ES-I3 (cell line): ENCODE measurements around the gene FBLN1.
"Not testable (repeated sequence)": the region's sequence is repeated elsewhere in the genome, so short reads cannot be mapped to it uniquely, and the experiment has no call there.

ENCODE experiments used
- H3K36me3 ChIP-seq: 2 replicates; pipeline ENCODE4 v1.6.1; 2013; ENCODE audit warnings: mild to moderate bottlenecking, low read length, control low read depth, moderate library complexity; ENCODE audit not compliant: insufficient read depth
- H3K4me1 ChIP-seq: 2 replicates; pipeline ENCODE4 v1.6.1; 2013; ENCODE audit warnings: mild to moderate bottlenecking, control low read depth, low read length; ENCODE audit not compliant: insufficient read depth
- H3K9ac ChIP-seq: 2 replicates; pipeline ENCODE4 v1.6.1; 2013; ENCODE audit warnings: low read depth, mild to moderate bottlenecking, low read length, moderate library complexity
- H3K9me3 ChIP-seq: 2 replicates; pipeline ENCODE4 v1.6.1; 2013; ENCODE audit warnings: mild to moderate bottlenecking, low read length, moderate library complexity; ENCODE audit not compliant: control insufficient read depth, insufficient read depth

Gene FBLN1

DNA sequence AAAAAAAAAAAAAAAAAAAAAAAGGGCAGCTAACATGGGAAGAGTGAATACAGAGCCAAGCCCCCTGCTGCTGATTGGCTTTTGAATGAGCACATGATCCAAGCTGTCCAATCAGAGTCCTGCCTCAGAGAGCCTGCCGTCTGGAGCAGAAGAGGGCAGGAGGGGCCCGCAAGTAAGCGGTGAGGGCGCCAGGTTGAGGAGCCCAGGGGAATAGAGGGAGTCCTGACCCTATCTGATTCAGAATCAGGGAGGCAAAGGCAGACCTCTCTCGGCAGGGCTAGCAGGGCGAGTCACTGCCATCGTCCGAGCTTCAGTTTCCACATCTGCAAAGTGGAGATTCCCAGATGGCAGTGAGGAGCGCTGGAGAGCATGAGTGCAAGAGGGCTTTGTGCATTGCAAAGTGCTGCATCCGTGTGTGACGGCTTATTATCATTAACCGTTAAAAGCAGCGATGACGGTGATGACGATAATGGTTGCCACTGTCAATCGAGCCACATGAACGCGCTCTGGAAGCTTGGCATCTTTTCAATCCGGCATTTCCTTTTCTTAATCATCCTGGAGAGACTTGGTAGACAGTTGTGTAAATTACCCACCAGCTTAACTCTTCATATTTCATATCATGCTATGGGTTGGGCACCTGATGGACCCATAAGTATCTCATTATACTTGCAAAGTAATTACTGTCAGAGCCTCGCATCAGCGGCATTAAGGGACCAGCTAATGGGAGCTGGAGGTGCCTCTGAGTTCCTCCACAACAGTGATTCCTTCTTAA, 100.3 kb downstream of the FBLN1 start:
- no peaks in the 10 kb centered on the region for H3K9me3 ChIP-seq
- H3K9ac ChIP-seq: peak overlapping the region; percentile 22; the same call in 1 of the 2 replicates
- H3K4me1 ChIP-seq: peaks cover 8% of the 10 kb centered on the region; the same call in 1 of the 2 replicates
- no peaks in the 10 kb centered on the region for H3K36me3 ChIP-seq

DNA sequence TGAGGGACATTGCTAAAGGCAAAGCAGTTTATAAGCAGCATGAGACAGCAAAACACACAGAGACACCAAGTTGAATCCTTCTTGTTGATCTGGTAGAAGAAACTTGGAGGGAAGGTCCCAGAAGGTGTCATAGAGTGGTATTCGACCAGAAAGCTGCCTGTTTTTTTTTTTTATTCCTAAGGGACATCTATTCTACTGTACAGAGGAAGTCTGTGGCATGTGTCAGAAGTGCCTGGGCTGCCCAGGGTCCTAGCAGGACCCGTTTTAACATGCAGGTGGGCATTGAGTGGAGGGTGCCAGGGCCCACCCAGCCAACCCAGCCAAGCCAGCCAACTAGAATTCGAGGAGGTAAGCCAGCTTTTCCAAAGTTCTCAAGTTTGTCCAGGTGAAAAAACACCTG, 100.9 kb downstream of the FBLN1 start:
- no peak overlapping the region for H3K9ac ChIP-seq
- H3K9me3 ChIP-seq: no peaks in the 10 kb centered on the region
- H3K36me3 ChIP-seq: no peaks in the 10 kb centered on the region
- peaks cover 8% of the 10 kb centered on the region; the same call in 1 of the 2 replicates for H3K4me1 ChIP-seq

- H3K4me1 ChIP-seq, H3K9ac ChIP-seq, H3K36me3 ChIP-seq, H3K9me3 ChIP-seq: not testable (repeated sequence)
Observed at GRCh38 chr22:45608045-45608444, 105.4 kb downstream of the FBLN1 start.

DNA sequence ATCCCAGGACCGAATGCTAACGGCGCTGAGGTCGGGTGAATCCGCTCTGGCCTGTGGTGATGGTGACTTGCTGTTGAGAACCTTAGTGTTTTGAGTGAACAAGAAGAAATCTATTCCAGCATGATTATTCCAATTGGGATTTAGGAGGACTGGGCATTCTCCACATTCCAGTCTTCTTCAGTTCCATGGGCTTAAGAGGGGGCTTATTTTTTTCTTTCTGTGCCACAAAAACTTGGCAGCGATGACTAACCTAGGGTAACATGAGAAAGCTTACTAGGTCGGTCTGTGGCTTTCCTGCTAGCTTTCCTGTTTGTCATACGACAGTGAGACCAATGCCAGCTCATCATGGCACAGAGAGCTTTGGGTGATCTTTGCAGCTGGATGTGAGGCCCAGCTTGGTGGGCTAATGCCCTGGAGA, 106.1 kb downstream of the FBLN1 start:
- Histone ChIP-seq H3K9ac (no peak overlapping the region), H3K4me1 (no peaks in the 10 kb centered on the region), H3K36me3 (no peaks in the 10 kb centered on the region), H3K9me3 (no peaks in the 10 kb centered on the region)

- Histone ChIP-seq H3K9me3 (no peaks in the 10 kb centered on the region), H3K9ac (no peak overlapping the region), H3K36me3 (no peaks in the 10 kb centered on the region), H3K4me1 (no peaks in the 10 kb centered on the region)
Observed at GRCh38 chr22:45612451-45612901, 109.8 kb downstream of the FBLN1 start.

DNA sequence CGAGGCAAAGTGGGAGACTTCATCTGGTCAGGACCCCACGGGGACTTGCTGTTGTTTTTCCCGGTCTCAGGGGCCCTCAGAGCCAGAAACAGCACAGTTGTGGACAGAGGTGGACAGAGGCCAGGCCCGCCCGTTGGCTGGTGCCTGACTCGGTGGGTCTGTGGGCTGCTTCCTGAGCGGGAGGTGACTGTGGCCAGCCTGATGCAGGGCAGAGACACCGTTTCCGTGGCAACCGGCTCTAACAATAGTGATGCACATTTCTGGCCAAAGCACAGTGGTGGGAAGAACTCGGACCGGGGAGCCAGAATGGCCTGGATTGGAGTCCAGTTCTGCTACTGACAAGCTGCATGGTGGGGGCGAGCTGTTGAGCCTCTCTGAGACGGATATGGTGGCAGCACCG, 110.3 kb downstream of the FBLN1 start:
- Histone ChIP-seq H3K9ac (no peak overlapping the region), H3K4me1 (no peaks in the 10 kb centered on the region), H3K36me3 (no peaks in the 10 kb centered on the region), H3K9me3 (no peaks in the 10 kb centered on the region)

DNA sequence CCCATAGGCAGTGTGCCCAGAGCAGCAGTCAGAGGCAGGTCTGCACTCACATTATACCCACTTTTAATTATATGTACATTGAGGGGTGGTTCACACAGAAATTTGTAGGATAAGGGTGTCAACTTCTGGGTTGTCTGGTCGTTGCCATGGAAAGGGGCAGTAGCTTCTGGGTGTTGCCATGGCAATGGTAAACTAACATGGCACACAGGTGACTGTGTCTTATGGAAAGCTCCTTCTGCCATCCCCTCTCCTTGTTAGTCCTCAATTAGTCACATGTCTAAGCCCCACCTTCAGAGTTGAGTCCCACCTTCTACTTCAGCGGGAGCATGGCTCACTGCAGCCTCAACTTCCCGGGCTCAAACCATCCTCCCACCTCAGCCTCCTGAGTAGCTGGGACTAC, 112.7 kb downstream of the FBLN1 start:
- 0 out of 2 replicates have a peak, but pooled peaks cover 2% of the 10 kb centered on the region for H3K9me3 ChIP-seq
- no peaks in the 10 kb centered on the region for H3K4me1 ChIP-seq
- no peaks in the 10 kb centered on the region for H3K36me3 ChIP-seq
- no peak overlapping the region for H3K9ac ChIP-seq

GRCh38 chr22:45616432-45616831, 113.7 kb downstream of the FBLN1 start:
- Histone ChIP-seq H3K9ac (no peak overlapping the region), H3K36me3 (no peaks in the 10 kb centered on the region), H3K9me3 (0 out of 2 replicates have a peak, but pooled peaks cover 2% of the 10 kb centered on the region)

DNA sequence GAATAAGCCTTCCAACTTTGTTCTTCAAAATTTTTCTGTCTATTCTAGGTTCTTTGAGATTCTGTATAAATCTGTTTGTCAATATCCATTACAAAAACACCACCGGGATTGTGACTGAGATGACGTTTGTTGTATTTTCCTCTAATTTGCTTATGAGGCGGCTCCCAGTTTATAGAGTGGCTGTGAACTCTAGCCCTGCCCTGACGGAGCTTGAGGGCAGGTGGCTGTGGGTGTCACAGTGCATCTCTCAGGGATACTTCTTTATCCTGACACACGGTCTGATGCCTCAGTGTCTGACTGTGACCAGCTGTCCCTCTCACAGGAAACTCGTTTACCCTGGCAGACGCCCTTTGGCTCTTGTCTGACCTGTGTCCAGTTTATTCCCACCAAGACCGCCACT, 115.3 kb downstream of the FBLN1 start:
- Histone ChIP-seq H3K4me1 (no peaks in the 10 kb centered on the region), H3K9me3 (0 out of 2 replicates have a peak, but pooled peaks cover 2% of the 10 kb centered on the region), H3K9ac (no peak overlapping the region), H3K36me3 (no peaks in the 10 kb centered on the region)

More at GRCh38 chr22:45616432-45616831, 113.7 kb downstream of the FBLN1 start:
- no peaks in the 10 kb centered on the region for H3K4me1 ChIP-seq

- Histone ChIP-seq H3K9ac (no peak overlapping the region), H3K4me1 (no peaks in the 10 kb centered on the region), H3K9me3 (0 out of 2 replicates have a peak, but pooled peaks cover 2% of the 10 kb centered on the region), H3K36me3 (no peaks in the 10 kb centered on the region)
Observed at GRCh38 chr22:45620706-45621105, 118.0 kb downstream of the FBLN1 start.

GRCh38 chr22:45621836-45622600, 119.3 kb downstream of the FBLN1 start:
- Histone ChIP-seq H3K9me3 (0 out of 2 replicates have a peak, but pooled peaks cover 2% of the 10 kb centered on the region), H3K9ac (no peak overlapping the region), H3K36me3 (no peaks in the 10 kb centered on the region), H3K4me1 (no peaks in the 10 kb centered on the region)

- H3K4me1 ChIP-seq, H3K36me3 ChIP-seq, H3K9me3 ChIP-seq, H3K9ac ChIP-seq: not testable (repeated sequence)
Observed at GRCh38 chr22:45623464-45624145, 120.9 kb downstream of the FBLN1 start.

DNA sequence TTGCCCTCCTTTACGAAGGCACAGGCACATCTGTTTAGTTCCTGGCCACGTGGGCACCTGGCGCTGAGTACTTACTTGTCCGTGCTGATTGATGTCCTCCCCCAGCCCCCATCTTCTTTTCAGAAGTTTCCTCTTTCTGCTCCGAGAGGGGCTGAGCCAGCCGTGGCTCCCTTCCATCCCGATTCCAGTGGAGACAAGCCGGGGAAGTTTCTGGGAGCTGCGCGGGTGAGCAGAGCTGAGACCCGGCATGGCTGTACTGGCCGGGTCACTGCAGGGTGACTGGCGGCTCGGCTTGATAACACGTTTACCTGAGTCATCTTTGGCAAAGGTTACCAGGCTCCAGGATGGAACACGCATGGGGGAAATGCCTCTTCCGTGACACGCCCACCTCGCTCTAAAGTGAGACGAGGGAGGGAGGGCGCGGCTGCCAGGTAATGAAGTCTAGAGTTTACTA, 123.5 kb downstream of the FBLN1 start:
- H3K4me1 ChIP-seq: peaks cover 21% of the 10 kb centered on the region
- H3K9ac ChIP-seq: no peak overlapping the region
- no peaks in the 10 kb centered on the region for H3K36me3 ChIP-seq
- H3K9me3 ChIP-seq: no peaks in the 10 kb centered on the region

DNA sequence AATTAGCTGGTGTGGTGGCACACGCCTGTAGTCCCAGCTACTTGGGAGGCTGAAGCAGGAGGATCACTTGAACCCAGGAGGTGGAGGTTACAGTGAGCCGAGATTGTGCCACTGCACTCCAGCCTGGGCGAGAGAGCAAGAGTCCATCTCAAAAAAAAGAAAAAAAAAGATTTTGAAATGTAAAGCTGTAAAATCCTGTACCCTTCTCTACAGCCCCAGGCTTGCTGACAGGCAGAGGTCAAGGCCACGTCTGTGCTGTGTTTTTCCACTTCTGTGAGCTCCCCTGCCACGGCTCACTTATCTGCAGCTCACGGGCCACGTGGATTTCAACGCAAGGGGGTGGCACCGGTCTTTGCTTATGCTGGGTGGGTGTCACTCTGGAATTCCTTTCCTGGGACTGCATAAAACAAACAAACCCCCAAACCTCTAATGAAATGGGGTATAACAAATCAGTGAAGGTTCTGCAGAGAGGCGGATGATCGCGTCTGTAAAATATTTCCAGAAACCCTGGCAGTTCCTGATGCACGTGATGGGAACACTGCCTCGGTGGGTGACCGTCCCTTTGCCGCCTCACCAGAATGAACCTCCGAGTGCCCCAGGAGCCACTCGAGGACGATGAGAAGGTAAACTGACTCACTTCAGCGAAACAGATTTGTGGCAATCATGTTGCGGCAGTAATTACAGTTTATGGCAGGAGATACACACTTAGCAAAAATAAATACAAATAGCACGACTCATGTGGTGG, 125.0 kb downstream of the FBLN1 start:
- no peaks in the 10 kb centered on the region for H3K9me3 ChIP-seq
- H3K9ac ChIP-seq: no peak overlapping the region
- H3K36me3 ChIP-seq: no peaks in the 10 kb centered on the region
- peaks cover 27% of the 10 kb centered on the region for H3K4me1 ChIP-seq
